Activated naive CD8-positive, alpha-beta T cell treated with anti-CD3 and anti-CD28 coated beads, Interleukin-2, amount 50 U/mL, for 24 hours (primary cell): ENCODE measurements around the gene CPEB3.

ENCODE experiments used
- ATAC-seq: fragments of 150-1000 bp; cut with Tn5 transposase; one replicate; pipeline ENCODE4 v1.10.0; 2021
- DNase-seq: peaks from one replicate; pipeline ENCODE4 v3.0.0; 2021
- H3K27ac Mint-ChIP-seq: one replicate; pipeline ENCODE4 v1.8.0; 2021; ENCODE audit warnings: mild to moderate bottlenecking, mixed read lengths
- H3K27me3 Mint-ChIP-seq: one replicate; pipeline ENCODE4 v1.8.0; 2021; ENCODE audit warnings: mixed read lengths
- H3K36me3 Mint-ChIP-seq: one replicate; pipeline ENCODE4 v1.8.0; 2021; ENCODE audit warnings: low read depth, mixed read lengths
- H3K4me1 Mint-ChIP-seq: one replicate; pipeline ENCODE4 v1.8.0; 2021; ENCODE audit warnings: mixed read lengths
- H3K4me3 Mint-ChIP-seq: one replicate; pipeline ENCODE4 v1.8.0; 2021; ENCODE audit warnings: mild to moderate bottlenecking, moderate library complexity, mixed read lengths
- H3K9me3 Mint-ChIP-seq: one replicate; pipeline ENCODE4 v1.8.0; 2021; ENCODE audit warnings: mixed read lengths

Gene CPEB3

DNA sequence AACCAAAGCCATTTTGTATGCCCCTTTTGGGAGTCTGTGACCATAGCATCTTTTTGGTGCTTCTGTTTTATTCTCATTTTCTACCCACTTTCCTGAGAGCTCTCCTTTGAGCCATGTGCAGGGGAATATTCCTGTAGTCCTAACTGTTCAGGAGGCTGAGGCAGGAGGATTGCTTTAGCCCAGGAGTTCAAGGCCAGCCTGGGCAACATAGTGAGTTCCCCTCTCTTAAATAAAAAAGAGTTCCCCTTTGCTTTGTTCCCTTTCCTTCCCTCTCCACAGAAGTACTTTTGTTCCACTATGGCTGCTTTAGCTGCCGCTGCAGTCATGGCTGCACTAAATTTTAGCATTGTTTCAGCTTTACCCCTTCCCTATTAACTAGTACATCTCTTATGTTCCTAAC is 281.4 kb downstream of the CPEB3 start:
- Mint-ChIP-seq H3K9me3 (no peaks in the 10 kb centered on the region), H3K27me3 (no peaks in the 10 kb centered on the region), H3K27ac (no peak overlapping the region), H3K4me1 (peaks cover 7% of the 10 kb centered on the region), H3K36me3 (peaks cover 62% of the 10 kb centered on the region), H3K4me3 (no peak overlapping the region)
- ATAC-seq (no peak), DNase-seq (no peak)

DNA sequence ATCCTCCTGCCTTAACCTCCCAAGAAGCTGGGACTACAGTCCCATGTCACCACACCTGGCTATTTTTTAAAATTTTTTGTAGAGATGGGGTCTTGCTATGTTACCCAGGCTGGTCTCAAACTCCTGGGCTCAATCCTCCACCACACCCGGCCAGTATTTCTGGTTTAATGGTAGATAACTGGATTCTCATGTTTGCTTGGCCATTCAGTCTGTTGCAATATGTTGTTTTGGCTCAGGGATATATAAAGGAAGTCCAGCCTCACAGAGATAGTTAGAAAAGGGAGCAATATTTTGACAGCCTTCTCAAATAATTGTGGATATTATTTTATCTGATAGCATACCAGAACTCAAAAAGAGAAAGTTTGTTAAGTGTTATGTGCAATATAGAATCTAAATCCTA is 284.9 kb downstream of the CPEB3 start:
- peaks cover 7% of the 10 kb centered on the region for H3K9me3 Mint-ChIP-seq

DNA sequence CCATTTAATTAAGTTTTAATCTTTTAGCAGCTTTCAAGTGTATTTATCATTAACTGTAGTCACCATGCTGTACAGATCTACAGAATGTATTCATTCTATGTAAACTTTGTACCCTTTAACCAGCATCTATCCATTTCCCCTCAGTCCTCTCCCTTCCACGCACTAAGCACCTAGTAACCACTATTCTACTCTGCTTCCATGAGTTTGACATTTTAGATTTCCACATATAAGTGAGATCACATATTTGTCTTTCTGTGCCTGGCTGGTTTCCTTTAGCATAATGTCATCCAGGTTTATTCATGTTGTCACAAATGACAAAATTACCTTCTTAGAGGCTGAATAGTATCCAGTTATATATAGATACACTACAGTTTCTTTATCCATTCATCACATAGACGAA is 287.6 kb downstream of the CPEB3 start:
- peaks cover 7% of the 10 kb centered on the region for H3K9me3 Mint-ChIP-seq
- H3K36me3 Mint-ChIP-seq, result peaks cover 73% of the 10 kb centered on the region
- no peak overlapping the region for H3K27ac Mint-ChIP-seq

More for the DNA sequence above, 284.9 kb downstream of the CPEB3 start:
- Mint-ChIP-seq H3K4me1 (peaks cover 2% of the 10 kb centered on the region), H3K36me3 (peaks cover 67% of the 10 kb centered on the region), H3K27ac (no peak overlapping the region), H3K27me3 (no peaks in the 10 kb centered on the region), H3K4me3 (no peak overlapping the region)
- ATAC-seq (no peak), DNase-seq (no peak)

DNA sequence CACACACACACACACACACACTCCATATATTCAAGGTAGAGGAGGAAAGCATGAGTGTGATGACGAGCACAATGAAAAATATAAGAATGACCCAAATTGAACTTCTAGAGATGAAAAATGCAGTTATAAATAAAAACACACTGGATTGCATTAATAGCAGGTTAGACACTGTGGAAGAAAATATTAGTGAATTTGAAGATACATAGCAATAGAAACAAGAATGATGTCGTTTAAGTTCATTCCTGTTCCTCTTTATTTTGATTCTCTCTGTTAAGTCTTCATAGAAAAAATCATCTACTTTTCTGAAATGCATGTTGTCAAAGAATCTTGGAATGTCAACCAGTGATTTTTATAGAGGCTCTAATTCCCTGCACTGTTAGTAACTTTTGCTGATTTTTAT is 288.9 kb downstream of the CPEB3 start:
- H3K4me3 Mint-ChIP-seq, result no peak overlapping the region

More for the DNA sequence above, 287.6 kb downstream of the CPEB3 start:
- no peak overlapping the region for H3K4me3 Mint-ChIP-seq
- no peaks in the 10 kb centered on the region for H3K27me3 Mint-ChIP-seq
- no peaks in the 10 kb centered on the region for H3K4me1 Mint-ChIP-seq
- no peak for ATAC-seq
- no peak for DNase-seq

DNA sequence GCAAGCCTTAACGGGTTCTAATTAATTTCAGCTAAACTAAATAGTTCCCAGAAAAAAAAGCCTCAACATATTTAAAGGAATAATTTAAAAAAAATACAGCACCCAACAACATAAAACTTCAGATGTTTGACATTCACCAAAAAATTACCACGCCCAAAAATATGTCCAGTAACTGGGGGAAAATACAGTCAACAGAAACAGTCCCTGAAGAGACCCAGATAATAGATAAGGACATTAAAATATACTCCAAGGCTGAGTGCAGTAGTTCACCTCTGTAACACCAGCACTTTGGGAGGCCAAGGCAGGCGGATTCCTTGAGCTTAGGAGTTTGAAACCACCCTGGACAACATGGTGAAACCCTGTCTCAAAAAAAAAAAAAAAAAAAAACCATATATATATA is 289.3 kb downstream of the CPEB3 start:
- H3K36me3 Mint-ChIP-seq, result peaks cover 79% of the 10 kb centered on the region
- H3K9me3 Mint-ChIP-seq, result peaks cover 7% of the 10 kb centered on the region
- ATAC-seq (no peak), DNase-seq (no peak)
- no peaks in the 10 kb centered on the region for H3K27me3 Mint-ChIP-seq
- H3K27ac Mint-ChIP-seq, result no peak overlapping the region
- no peak overlapping the region for H3K4me3 Mint-ChIP-seq
- H3K4me1 Mint-ChIP-seq, result no peaks in the 10 kb centered on the region

More for the DNA sequence above, 288.9 kb downstream of the CPEB3 start:
- Mint-ChIP-seq H3K27ac (no peak overlapping the region), H3K36me3 (peaks cover 81% of the 10 kb centered on the region), H3K9me3 (peaks cover 7% of the 10 kb centered on the region), H3K4me1 (no peaks in the 10 kb centered on the region), H3K27me3 (no peaks in the 10 kb centered on the region)
- DNase-seq, result no peak
- ATAC-seq, result no peak
